Activated T-cell treated with anti-CD3 and anti-CD28 coated beads, Interleukin-2, amount 50 U/mL, for 4 hours (primary cell): ENCODE results near the gene ST3GAL3. TPM values are rescaled to one million over a fixed set of nuclear protein-coding genes. Genes with fewer than 3 reads are reported as not detected.

Source experiments
- total RNA-seq, 3 donors: library from RNA; stranded (reverse); gene quantifications; one replicate each; pipeline ENCODE4 v1.2.1, GENCODE V29; 2021

The ST3GAL3 gene
- total RNA-seq, 3 donors from 2014 or later, result 5.7 to 6.6 (median 6.3) TPM

Other genes with a start within 250 kb of the ST3GAL3 start
- gene PTPRF, start 176.7 kb upstream of the ST3GAL3 start, total RNA-seq, result under 1 TPM; 0.86 to 0.95 (median 0.92) TPM
- gene KDM4A, start 57.4 kb upstream of the ST3GAL3 start, total RNA-seq, result 10 to 100 TPM; 17.9 to 30.8 (median 27.5) TPM
- under 1 TPM; 0.33 to 0.45 (median 0.40) TPM for gene ARTN, start 226.3 kb downstream of the ST3GAL3 start, total RNA-seq
- gene IPO13, start 239.4 kb downstream of the ST3GAL3 start, total RNA-seq, result 10 to 100 TPM; 27.5 to 31.9 (median 28.2) TPM